ENCODE data around the gene HPD. TPM values are rescaled to one million over a fixed set of nuclear protein-coding genes. Genes with fewer than 3 reads are reported as not detected.
A peak's percentile ranks its signal among the peaks of the same experiment; 100 is the strongest.

Gene HPD
- polyA plus RNA-seq, 1 of the 3 experiments (the other 2 are of a cell fraction) = 1.9 TPM

- TF ChIP-seq SIN3A (IDR thresholded peaks at IDR 0.05; ENCODE audit: borderline replicate concordance, low read depth, low read length) = no peak
- no peak for TF ChIP-seq FOSL2 (IDR thresholded peaks at IDR 0.05; ENCODE audit: borderline replicate concordance, low read depth)
- TF ChIP-seq GABPA (IDR thresholded peaks at IDR 0.05; ENCODE audit: low read depth) = no peak
- TF ChIP-seq EZH2phosphoT487 (IDR thresholded peaks at IDR 0.05; ENCODE audit: borderline replicate concordance, low read depth) = no peak
- H3K4me2 ChIP-seq = no peak overlapping the region
These were observed 15.2 kb downstream of the HPD start for GRCh38 chr12:121843236-121843982.

GRCh38 chr12:121839993-121840761 lies 18.5 kb downstream of the HPD start:
- CTCF ChIA-PET = interaction anchor here (3.3 to 7.6 kb wide), 3 partner anchors 13 to 45 kb away, joined by 11 to 49 read pairs (median 40); partner anchors contain the start of gene RHOF
- Histone ChIP-seq H2AFZ (ENCODE audit: low read depth) (peak overlapping the region; percentile 95; the same call in 1 of the 2 replicates), H3K9me2 (no peaks in the 10 kb centered on the region), H3K36me3 (replicated peaks in 1 of 2; ENCODE audit: control insufficient read depth in 1 of 2, insufficient read depth in 2 of 2, low read length in 1 of 2) (no peaks in the 10 kb centered on the region), H3K27me3 (ENCODE audit: insufficient read depth) (no peaks in the 10 kb centered on the region), H3K9me3 (no peaks in the 10 kb centered on the region), H3K79me2 (ENCODE audit: insufficient read depth) (no peaks in the 10 kb centered on the region), H3K27ac (ENCODE audit: low read depth in 2 of 2, low read length in 1 of 2) (peak overlapping the region; percentile 29 to 43; a peak in 2 of 4 replicates), H4K20me1 (ENCODE audit: insufficient read depth) (no peaks in the 10 kb centered on the region), H3K4me3 (ENCODE audit: low read depth in 2 of 2, low read length in 1 of 2) (peak overlapping the region; percentile 57 to 74), H3K4me1 (ENCODE audit: control insufficient read depth in 1 of 2, insufficient read depth in 2 of 2, low read depth in 1 of 2, low read length in 1 of 2) (no peaks in the 10 kb centered on the region; a peak in 1 of 4 replicates), H3K9ac (peak overlapping the region; percentile 64), H3K4me2 (peak overlapping the region; percentile 81), H3F3A (replicated peaks; ENCODE audit: insufficient read depth) (peaks cover 5% of the 10 kb centered on the region)
- 58% methylated on average over 21 of the region's 24 CpGs for WGBS (ENCODE audit: low lambda C conversion rate)
- POLR2A ChIA-PET = no interaction called here
- no peak for DNase-seq
- TF ChIP-seq SIN3A (IDR thresholded peaks at IDR 0.05; ENCODE audit: borderline replicate concordance, low read depth, low read length) (no peak), IRF3 (IDR thresholded peaks at IDR 0.05; ENCODE audit: low read depth, low read length) (no peak), RXRA (IDR thresholded peaks at IDR 0.05; ENCODE audit: borderline replicate concordance, low read depth) (no peak), EP300 (IDR thresholded peaks at IDR 0.05; ENCODE audit: borderline replicate concordance in 1 of 2, low read depth in 1 of 2, low read length in 1 of 2) (no peak)

More at GRCh38 chr12:121843236-121843982, 15.2 kb downstream of the HPD start:
- H4K20me1 ChIP-seq (ENCODE audit: insufficient read depth) = no peaks in the 10 kb centered on the region
- CTCF ChIA-PET = interaction anchor here (0.8 to 1.8 kb wide), 4 partner anchors 31 to 49 kb away, joined by 3 to 12 read pairs (median 6); partner anchors contain the start of genes PSMD9 and RHOF
- no peaks in the 10 kb centered on the region for H3K27me3 ChIP-seq (ENCODE audit: insufficient read depth)
- no peaks in the 10 kb centered on the region for H3K9me3 ChIP-seq
- H3K4me1 ChIP-seq (ENCODE audit: control insufficient read depth in 1 of 2, insufficient read depth in 2 of 2, low read depth in 1 of 2, low read length in 1 of 2) = no peaks in the 10 kb centered on the region; a peak in 1 of 4 replicates
- no peak overlapping the region for H3K9ac ChIP-seq
- no peak for DNase-seq
- no peak overlapping the region for H3K27ac ChIP-seq (ENCODE audit: low read depth in 2 of 2, low read length in 1 of 2)
- no peak overlapping the region for H2AFZ ChIP-seq (ENCODE audit: low read depth)
- H3K36me3 ChIP-seq (replicated peaks in 1 of 2; ENCODE audit: control insufficient read depth in 1 of 2, insufficient read depth in 2 of 2, low read length in 1 of 2) = no peaks in the 10 kb centered on the region
- WGBS (ENCODE audit: low lambda C conversion rate) = 80% methylated on average over 13 of the region's 13 CpGs
- no peak overlapping the region for H3K4me3 ChIP-seq (ENCODE audit: low read depth in 2 of 2, low read length in 1 of 2)
- H3F3A ChIP-seq (replicated peaks; ENCODE audit: insufficient read depth) = no peaks in the 10 kb centered on the region
- H3K9me2 ChIP-seq = no peaks in the 10 kb centered on the region
- H3K79me2 ChIP-seq (ENCODE audit: insufficient read depth) = no peaks in the 10 kb centered on the region
- POLR2A ChIA-PET = interaction anchor here (1.2 kb wide), 1 partner anchor 19 kb away, joined by 3 read pairs; no protein-coding TSS in a partner anchor
